GM23338 (cell line): ENCODE measurements around the gene VMO1. TPM values are rescaled to one million over a fixed set of nuclear protein-coding genes. Genes with fewer than 3 reads are reported as not detected.

ENCODE experiments used
- ATAC-seq: fragments of 200-7000 bp; cut with Tn5 transposase; 3 replicates; pipeline ENCODE4 v1.9.1; 2020
- DNase-seq: peaks from one replicate; pipeline ENCODE4 v3.0.0-alpha.2; 2015; ENCODE audit warnings: low spot score
- H2AFZ ChIP-seq: fragments of 200-600 bp; sonication (generic); 2 replicates; pipeline ENCODE4 v1.8.0; 2016; ENCODE audit warnings: antibody characterized with exemption, mild to moderate bottlenecking, moderate library complexity
- H3F3A ChIP-seq: fragments of 200-600 bp; sonication (generic); replicated peaks from 2 replicates; pipeline ENCODE4 v1.8.0; 2017; ENCODE audit warnings: antibody characterized with exemption, mixed run types, low read depth
- H3K27ac ChIP-seq: fragments of 200-600 bp; sonication (generic); 2 replicates; pipeline ENCODE4 v1.6.1; 2016; ENCODE audit warnings: low read depth
- H3K27me3 ChIP-seq: fragments of 200-600 bp; sonication (generic); 2 replicates; pipeline ENCODE4 v1.8.0; 2016; ENCODE audit warnings: mild to moderate bottlenecking, mixed run types, moderate library complexity; ENCODE audit not compliant: insufficient read depth
- H3K36me3 ChIP-seq: fragments of 200-600 bp; sonication (generic); 2 replicates; pipeline ENCODE4 v1.8.0; 2016; ENCODE audit warnings: mild to moderate bottlenecking; ENCODE audit not compliant: insufficient read depth
- H3K4me1 ChIP-seq: fragments of 200-600 bp; sonication (generic); 2 replicates; pipeline ENCODE4 v1.8.0; 2016; ENCODE audit warnings: mild to moderate bottlenecking, moderate library complexity; ENCODE audit not compliant: insufficient read depth
- H3K4me2 ChIP-seq: fragments of 200-600 bp; sonication (generic); 2 replicates; pipeline ENCODE4 v1.7.1; 2017; ENCODE audit warnings: mixed run types
- H3K4me3 ChIP-seq: fragments of 200-600 bp; sonication (generic); 2 replicates; pipeline ENCODE4 v1.6.1; 2016; ENCODE audit warnings: mixed run types
- H3K79me2 ChIP-seq: fragments of 200-600 bp; sonication (generic); replicated peaks from 2 replicates; pipeline ENCODE4 v1.8.0; 2017; ENCODE audit warnings: mild to moderate bottlenecking; ENCODE audit not compliant: insufficient read depth
- H3K9me2 ChIP-seq: fragments of 200-600 bp; sonication (generic); 2 replicates; pipeline ENCODE4 v1.8.0; 2017; ENCODE audit not compliant: insufficient read depth
- H4K20me1 ChIP-seq: fragments of 200-600 bp; sonication (generic); replicated peaks from 2 replicates; pipeline ENCODE4 v1.8.0; 2017; ENCODE audit warnings: mild to moderate bottlenecking; ENCODE audit not compliant: insufficient read depth
- H3K27ac Mint-ChIP-seq: 2 replicates; pipeline ENCODE4 v1.8.0; 2020; ENCODE audit warnings: inconsistent platforms, mild to moderate bottlenecking, moderate library complexity, mixed read lengths
- H3K27me3 Mint-ChIP-seq: 3 replicates; pipeline ENCODE4 v1.8.0; 2022; ENCODE audit warnings: low read depth, mild to moderate bottlenecking, moderate library complexity, mixed read lengths, inconsistent platforms; ENCODE audit not compliant: insufficient read depth, poor library complexity
- H3K36me3 Mint-ChIP-seq: 3 replicates; pipeline ENCODE4 v1.8.0; 2021; ENCODE audit warnings: low read depth, mild to moderate bottlenecking, inconsistent platforms, moderate library complexity, mixed read lengths
- H3K4me1 Mint-ChIP-seq: 3 replicates; pipeline ENCODE4 v1.8.0; 2020; ENCODE audit warnings: mild to moderate bottlenecking, inconsistent platforms, mixed read lengths
- H3K4me3 Mint-ChIP-seq: 3 replicates; pipeline ENCODE4 v1.8.0; 2021; ENCODE audit warnings: moderate library complexity, mild to moderate bottlenecking, inconsistent platforms, mixed read lengths
- H3K9me3 Mint-ChIP-seq: 3 replicates; pipeline ENCODE4 v1.8.0; 2020; ENCODE audit warnings: moderate library complexity, mild to moderate bottlenecking, inconsistent platforms, mixed read lengths
- EZH2phosphoT487 ChIP-seq: fragments of 200-600 bp; sonication (generic); IDR thresholded peaks from one replicate; pipeline ENCODE4 v1.8.1; 2018; ENCODE audit warnings: antibody characterized with exemption; ENCODE audit not compliant: unreplicated experiment
- NANOG ChIP-seq: IDR thresholded peaks from 2 replicates; pipeline ENCODE4 v1.6.1; 2016; ENCODE audit warnings: antibody characterized with exemption, borderline replicate concordance
- POLR2AphosphoS5 ChIP-seq: IDR thresholded peaks from 2 replicates; pipeline ENCODE4 v1.6.1; 2016; ENCODE audit warnings: antibody characterized with exemption, low read depth
- ZNF114 ChIP-seq: fragments of 250-450 bp; sonication (Bioruptor Pico); IDR thresholded peaks from 2 replicates; pipeline ENCODE4 v1.5.0; 2020; ENCODE audit warnings: mild to moderate bottlenecking, moderate library complexity
- ZNF331 ChIP-seq: fragments of 250-450 bp; sonication (Bioruptor Pico); IDR thresholded peaks from 2 replicates; pipeline ENCODE4 v1.5.0; 2020; ENCODE audit warnings: low read depth, mild to moderate bottlenecking, moderate library complexity
- polyA plus RNA-seq: library from polyadenylated mRNA; unstranded; fragments of >200 nt; fragmentation: Nextera tagmentation; extraction: Ambion mirVana; gene quantifications from 2 replicates; pipeline ENCODE4 v1.2.1, GENCODE V29; 2016
- total RNA-seq: library from RNA; depleted of rRNA; stranded (reverse); fragments of >200 nt; shearing (Covaris generic); gene quantifications from 2 replicates; pipeline ENCODE4 v1.2.3, GENCODE V29; 2014
- TF ChIP-seq, protein P1 (sequence below), 2 experiments: fragments of 200-600 bp in 1 of 2; sonication (generic) in 1 of 2; conservative IDR thresholded peaks; 2 replicates each; pipeline versions ENCODE4 v1.5.1 to v1.6.1; 2016 to 2017; ENCODE audit warnings: antibody characterized with exemption in 2 of 2, low read depth in 2 of 2, mild to moderate bottlenecking in 2 of 2, moderate library complexity in 1 of 2

The VMO1 gene
- total and polyA plus RNA-seq, 2 experiments from 2014 or later = 0.38 to 0.47 TPM

- no peak overlapping the region for H3K4me3 ChIP-seq
These were observed 22.2 kb upstream of the VMO1 start for GRCh38 chr17:4808378-4808767.

DNA sequence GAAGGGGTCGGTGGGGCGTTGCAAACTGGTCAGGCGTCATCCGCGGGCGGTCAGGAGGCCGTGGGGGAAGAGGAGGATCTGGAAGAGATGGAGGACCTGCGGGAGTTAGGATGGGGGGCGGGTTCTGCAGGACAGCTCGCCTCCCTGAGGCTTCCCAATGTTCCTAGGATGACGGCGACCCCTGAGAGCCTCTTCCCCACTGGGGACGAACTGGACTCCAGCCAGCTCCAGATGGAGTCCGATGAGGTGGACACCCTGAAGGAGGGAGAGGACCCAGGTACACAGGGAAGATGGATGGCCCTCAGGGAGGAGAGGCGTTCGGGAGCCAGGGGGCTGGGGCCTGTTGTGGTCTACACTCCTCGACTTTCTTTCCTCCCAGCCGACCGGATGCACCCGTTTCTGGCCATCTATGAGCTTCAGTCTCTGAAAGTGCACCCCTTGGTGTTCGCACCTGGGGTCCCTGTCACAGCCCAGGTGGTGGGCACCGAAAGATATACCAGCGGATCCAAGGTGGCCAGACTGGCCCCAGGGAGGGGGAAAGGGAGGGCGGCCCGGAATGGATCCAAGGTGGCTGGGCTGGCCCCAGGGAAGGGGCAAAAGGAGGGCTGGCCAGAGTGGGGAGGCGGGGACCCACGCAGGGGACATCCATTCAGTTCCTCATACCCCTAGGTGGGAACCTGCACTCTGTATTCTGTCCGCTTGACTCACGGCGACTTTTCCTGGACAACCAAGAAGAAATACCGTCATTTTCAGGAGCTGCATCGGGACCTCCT, 21.6 kb upstream of the VMO1 start:
- no peaks in the 10 kb centered on the region for H3K79me2 ChIP-seq
- Mint-ChIP-seq H3K4me3 (peak overlapping the region; percentile 91), H3K4me1 (peaks cover 8% of the 10 kb centered on the region; the same call in 2 of the 3 replicates), H3K36me3 (peaks cover 21% of the 10 kb centered on the region), H3K9me3 (peaks cover 3% of the 10 kb centered on the region; the same call in 2 of the 3 replicates), H3K27me3 (peaks cover 19% of the 10 kb centered on the region), H3K27ac (peak overlapping the region; percentile 80; the same call in 1 of the 2 replicates)
- peak overlapping the region; percentile 77 for H3K4me3 ChIP-seq
- H3K27ac ChIP-seq = no peak overlapping the region
- no peaks in the 10 kb centered on the region; the same call in 1 of the 2 replicates for H4K20me1 ChIP-seq
- no peaks in the 10 kb centered on the region for H3K27me3 ChIP-seq
- H3K4me1 ChIP-seq = peaks cover 6% of the 10 kb centered on the region
- no peaks in the 10 kb centered on the region for H3F3A ChIP-seq
- H3K36me3 ChIP-seq = peaks cover 14% of the 10 kb centered on the region
- H3K4me2 ChIP-seq = peak overlapping the region; percentile 78
- no peaks in the 10 kb centered on the region for H3K9me2 ChIP-seq
- no peak overlapping the region for H2AFZ ChIP-seq
- no peak for DNase-seq
- ATAC-seq = peak; percentile 9
- TF ChIP-seq ZNF114 (CRISPR knock-in tag) = no peak
- no peak for TF ChIP-seq NANOG
- TF ChIP-seq ZNF331 (CRISPR knock-in tag) = no peak
- no peak for TF ChIP-seq EZH2phosphoT487

More at GRCh38 chr17:4808378-4808767, 22.2 kb upstream of the VMO1 start:
- no peak overlapping the region for H3K27ac ChIP-seq
- H3K4me3 Mint-ChIP-seq = peak overlapping the region; percentile 91
- H3K36me3 Mint-ChIP-seq = peaks cover 21% of the 10 kb centered on the region
- H3K9me3 Mint-ChIP-seq = peaks cover 3% of the 10 kb centered on the region; the same call in 2 of the 3 replicates
- peaks cover 8% of the 10 kb centered on the region; the same call in 2 of the 3 replicates for H3K4me1 Mint-ChIP-seq
- H3K79me2 ChIP-seq = no peaks in the 10 kb centered on the region
- TF ChIP-seq POLR2AphosphoS5 = no peak
- TF ChIP-seq, protein P1, sequence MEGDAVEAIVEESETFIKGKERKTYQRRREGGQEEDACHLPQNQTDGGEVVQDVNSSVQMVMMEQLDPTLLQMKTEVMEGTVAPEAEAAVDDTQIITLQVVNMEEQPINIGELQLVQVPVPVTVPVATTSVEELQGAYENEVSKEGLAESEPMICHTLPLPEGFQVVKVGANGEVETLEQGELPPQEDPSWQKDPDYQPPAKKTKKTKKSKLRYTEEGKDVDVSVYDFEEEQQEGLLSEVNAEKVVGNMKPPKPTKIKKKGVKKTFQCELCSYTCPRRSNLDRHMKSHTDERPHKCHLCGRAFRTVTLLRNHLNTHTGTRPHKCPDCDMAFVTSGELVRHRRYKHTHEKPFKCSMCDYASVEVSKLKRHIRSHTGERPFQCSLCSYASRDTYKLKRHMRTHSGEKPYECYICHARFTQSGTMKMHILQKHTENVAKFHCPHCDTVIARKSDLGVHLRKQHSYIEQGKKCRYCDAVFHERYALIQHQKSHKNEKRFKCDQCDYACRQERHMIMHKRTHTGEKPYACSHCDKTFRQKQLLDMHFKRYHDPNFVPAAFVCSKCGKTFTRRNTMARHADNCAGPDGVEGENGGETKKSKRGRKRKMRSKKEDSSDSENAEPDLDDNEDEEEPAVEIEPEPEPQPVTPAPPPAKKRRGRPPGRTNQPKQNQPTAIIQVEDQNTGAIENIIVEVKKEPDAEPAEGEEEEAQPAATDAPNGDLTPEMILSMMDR (conservative IDR thresholded peaks at IDR 0.05; ENCODE audit: low read depth in 2 of 2) = 0 out of 4 replicates have a peak, but pooled peaks of 1 of the 2 experiments have one; percentile 14
- H3K27me3 Mint-ChIP-seq = peaks cover 19% of the 10 kb centered on the region
- no peaks in the 10 kb centered on the region; the same call in 1 of the 2 replicates for H4K20me1 ChIP-seq
- no peaks in the 10 kb centered on the region for H3K9me2 ChIP-seq
- H3K27me3 ChIP-seq = no peaks in the 10 kb centered on the region
- DNase-seq = no peak
- H3K4me1 ChIP-seq = peaks cover 6% of the 10 kb centered on the region
- H3K4me2 ChIP-seq = no peak overlapping the region; the same call in 1 of the 2 replicates
- H3K36me3 ChIP-seq = peaks cover 14% of the 10 kb centered on the region
- peak; percentile 2; the same call in 1 of the 3 replicates for ATAC-seq
- no peaks in the 10 kb centered on the region for H3F3A ChIP-seq
- H3K27ac Mint-ChIP-seq = no peak overlapping the region
- H2AFZ ChIP-seq = no peak overlapping the region
